GM06990 (cell line): Measurements from ENCODE around the gene STRA6.

Source experiments
- DNase-seq: peaks from one replicate; pipeline ENCODE4 v3.0.0-alpha.2; 2011; ENCODE audit not compliant: insufficient read length; ENCODE audit errors: extremely low read depth
- H3K27me3 ChIP-seq: replicated peaks from 2 replicates; pipeline ENCODE4 v1.6.0; 2011; ENCODE audit warnings: low read length; ENCODE audit not compliant: control insufficient read depth, insufficient read depth
- H3K36me3 ChIP-seq: 2 replicates; pipeline ENCODE4 v1.5.1; 2011; ENCODE audit warnings: low read length; ENCODE audit not compliant: control insufficient read depth, insufficient read depth
- H3K4me3 ChIP-seq: replicated peaks from 2 replicates; pipeline ENCODE4 v1.5.1; 2011; ENCODE audit warnings: low read depth, mild to moderate bottlenecking, control low read depth, low read length
- CTCF ChIP-seq: IDR thresholded peaks from 2 replicates; pipeline ENCODE4 v1.5.1; 2011; ENCODE audit warnings: low read length, control low read depth, mild to moderate bottlenecking, inconsistent platforms; ENCODE audit not compliant: insufficient read depth, poor library complexity, severe bottlenecking

Gene STRA6, protein sequence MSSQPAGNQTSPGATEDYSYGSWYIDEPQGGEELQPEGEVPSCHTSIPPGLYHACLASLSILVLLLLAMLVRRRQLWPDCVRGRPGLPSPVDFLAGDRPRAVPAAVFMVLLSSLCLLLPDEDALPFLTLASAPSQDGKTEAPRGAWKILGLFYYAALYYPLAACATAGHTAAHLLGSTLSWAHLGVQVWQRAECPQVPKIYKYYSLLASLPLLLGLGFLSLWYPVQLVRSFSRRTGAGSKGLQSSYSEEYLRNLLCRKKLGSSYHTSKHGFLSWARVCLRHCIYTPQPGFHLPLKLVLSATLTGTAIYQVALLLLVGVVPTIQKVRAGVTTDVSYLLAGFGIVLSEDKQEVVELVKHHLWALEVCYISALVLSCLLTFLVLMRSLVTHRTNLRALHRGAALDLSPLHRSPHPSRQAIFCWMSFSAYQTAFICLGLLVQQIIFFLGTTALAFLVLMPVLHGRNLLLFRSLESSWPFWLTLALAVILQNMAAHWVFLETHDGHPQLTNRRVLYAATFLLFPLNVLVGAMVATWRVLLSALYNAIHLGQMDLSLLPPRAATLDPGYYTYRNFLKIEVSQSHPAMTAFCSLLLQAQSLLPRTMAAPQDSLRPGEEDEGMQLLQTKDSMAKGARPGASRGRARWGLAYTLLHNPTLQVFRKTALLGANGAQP

GRCh38 chr15:74202452-74203401 is at the start of gene STRA6:
Gene STRA6, minus strand, starts transcription at chr15:74202787. Its CDS starts 520 bp downstream, at chr15:74202267.
- no peak for DNase-seq
- TF ChIP-seq CTCF = no peak
- Histone ChIP-seq H3K27me3 (no peaks in the 10 kb centered on the region), H3K36me3 (no peaks in the 10 kb centered on the region), H3K4me3 (no peak within 1 kb of the TSS)

DNA sequence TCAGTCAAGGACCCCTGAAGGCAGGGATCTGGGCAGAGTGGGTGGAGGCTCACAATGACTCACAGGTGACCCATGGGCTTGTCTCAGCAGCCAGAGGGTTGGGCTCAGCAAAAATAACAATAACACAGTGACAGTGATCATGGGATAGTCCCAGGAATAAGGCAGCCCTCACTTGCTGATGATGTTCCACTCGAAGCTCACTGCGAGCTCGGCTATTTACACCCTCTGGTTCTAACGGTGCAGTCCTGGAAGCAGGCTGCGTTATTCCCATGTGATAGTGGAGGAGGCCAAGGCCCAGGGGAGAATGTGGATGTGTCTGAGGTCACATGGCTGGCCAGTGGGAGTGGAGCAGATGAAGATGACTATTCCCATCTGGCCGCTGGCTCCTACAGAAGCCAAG is 49.7 kb upstream of the STRA6 start:
- no peak for TF ChIP-seq CTCF
- DNase-seq = no peak
- Histone ChIP-seq H3K27me3 (peaks cover 2% of the 10 kb centered on the region; the same call in 1 of the 2 replicates), H3K4me3 (no peak overlapping the region), H3K36me3 (no peaks in the 10 kb centered on the region)

- no peak overlapping the region for H3K4me3 ChIP-seq
- no peaks in the 10 kb centered on the region for H3K36me3 ChIP-seq
- DNase-seq = no peak
- H3K27me3 ChIP-seq = no peaks in the 10 kb centered on the region; the same call in 1 of the 2 replicates
- TF ChIP-seq CTCF = no peak
These were observed 48.7 kb upstream of the STRA6 start for GRCh38 chr15:74251131-74251811.

DNA sequence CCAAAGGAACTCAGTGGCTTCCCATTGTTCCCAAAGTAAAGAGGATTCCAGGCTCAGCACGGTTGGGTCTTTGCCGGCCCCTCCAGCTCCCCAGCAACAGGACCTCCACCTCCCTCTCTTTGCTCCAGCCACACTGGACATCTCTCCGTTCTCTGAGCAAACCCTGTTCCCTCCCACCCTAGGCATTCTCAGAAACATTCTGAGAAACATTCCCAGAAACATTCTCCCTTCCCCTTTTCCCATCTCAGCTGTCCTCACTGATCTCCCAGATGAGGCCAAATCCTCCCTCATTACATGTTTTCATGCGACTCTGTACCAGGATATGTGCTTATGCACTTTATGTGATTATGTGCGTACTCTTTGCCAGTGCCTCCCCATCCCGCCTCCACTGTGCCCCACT is 47.7 kb upstream of the STRA6 start:
- Histone ChIP-seq H3K36me3 (no peaks in the 10 kb centered on the region), H3K27me3 (no peaks in the 10 kb centered on the region; the same call in 1 of the 2 replicates), H3K4me3 (no peak overlapping the region)
- DNase-seq = no peak
- no peak for TF ChIP-seq CTCF

- Histone ChIP-seq H3K27me3 (no peaks in the 10 kb centered on the region), H3K36me3 (no peaks in the 10 kb centered on the region), H3K4me3 (no peak overlapping the region)
- DNase-seq = peak; percentile 22
- no peak for TF ChIP-seq CTCF
These were observed 42.9 kb upstream of the STRA6 start for GRCh38 chr15:74245342-74245931.
